GM21423 (cell line): ENCODE measurements around the gene DTX4.
"Not testable (repeated sequence)": the region's sequence is repeated elsewhere in the genome, so short reads cannot be mapped to it uniquely, and the experiment has no call there.

Experiments
- ATAC-seq: cut with Tn5 transposase; IDR thresholded peaks from one replicate; pipeline ENCODE4 v1.9.1; 2021; ENCODE audit warnings: mild to moderate bottlenecking, moderate library complexity; ENCODE audit not compliant: unreplicated experiment

Gene DTX4

GRCh38 chr11:59171508-59172322, at the start of gene DTX4:
Gene DTX4, plus strand, starts transcription at chr11:59172132. Its CDS starts 464 bp downstream, at chr11:59172596.
- peak; percentile 67 for ATAC-seq

GRCh38 chr11:59135648-59136461, 36.1 kb upstream of the DTX4 start:
- ATAC-seq, result peak; percentile 93

- not testable (repeated sequence) for ATAC-seq
Observed at GRCh38 chr11:59136551-59136950, 35.4 kb upstream of the DTX4 start.

GRCh38 chr11:59137190-59137589, 34.7 kb upstream of the DTX4 start:
- ATAC-seq, result no peak

DNA sequence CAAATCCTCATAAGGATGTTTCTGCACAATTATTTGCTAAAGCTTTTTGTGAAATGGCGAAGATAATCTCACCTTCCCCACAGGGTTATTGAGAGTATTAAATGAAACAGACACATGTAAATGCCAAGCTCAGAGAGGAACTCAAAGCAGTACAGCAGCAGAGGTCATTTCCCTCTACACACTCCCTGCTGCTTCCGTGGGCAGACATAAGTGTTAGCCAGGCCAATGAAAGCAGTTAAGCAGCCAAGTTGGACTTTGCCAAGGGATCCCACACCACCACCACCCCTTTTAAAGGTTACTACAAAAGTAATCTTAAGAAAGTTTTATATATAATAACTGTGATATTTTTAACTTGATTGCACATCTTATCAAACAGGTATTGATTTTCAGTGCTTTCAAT, 33.3 kb upstream of the DTX4 start:
- no peak for ATAC-seq

DNA sequence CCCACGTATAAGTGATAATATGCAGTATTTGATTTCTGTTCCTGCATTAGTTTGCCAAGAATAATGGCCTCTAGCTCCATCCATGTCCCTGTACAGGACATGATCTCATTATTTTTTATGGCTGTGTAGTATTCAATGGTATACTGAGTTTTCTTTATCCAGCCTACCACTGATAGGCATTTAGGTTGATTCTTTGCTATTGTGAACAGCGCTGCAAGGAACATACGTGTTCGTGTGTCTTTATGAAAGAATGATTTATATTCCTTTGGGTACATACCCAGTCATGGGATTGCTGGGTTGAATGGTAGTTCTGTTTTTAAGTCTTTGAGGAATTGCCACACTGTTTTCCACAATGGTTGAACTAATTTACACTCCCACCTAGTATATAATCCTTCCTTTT, 30.7 kb upstream of the DTX4 start:
- ATAC-seq, result no peak

- no peak for ATAC-seq
Observed at GRCh38 chr11:59141673-59142460, 30.1 kb upstream of the DTX4 start.

DNA sequence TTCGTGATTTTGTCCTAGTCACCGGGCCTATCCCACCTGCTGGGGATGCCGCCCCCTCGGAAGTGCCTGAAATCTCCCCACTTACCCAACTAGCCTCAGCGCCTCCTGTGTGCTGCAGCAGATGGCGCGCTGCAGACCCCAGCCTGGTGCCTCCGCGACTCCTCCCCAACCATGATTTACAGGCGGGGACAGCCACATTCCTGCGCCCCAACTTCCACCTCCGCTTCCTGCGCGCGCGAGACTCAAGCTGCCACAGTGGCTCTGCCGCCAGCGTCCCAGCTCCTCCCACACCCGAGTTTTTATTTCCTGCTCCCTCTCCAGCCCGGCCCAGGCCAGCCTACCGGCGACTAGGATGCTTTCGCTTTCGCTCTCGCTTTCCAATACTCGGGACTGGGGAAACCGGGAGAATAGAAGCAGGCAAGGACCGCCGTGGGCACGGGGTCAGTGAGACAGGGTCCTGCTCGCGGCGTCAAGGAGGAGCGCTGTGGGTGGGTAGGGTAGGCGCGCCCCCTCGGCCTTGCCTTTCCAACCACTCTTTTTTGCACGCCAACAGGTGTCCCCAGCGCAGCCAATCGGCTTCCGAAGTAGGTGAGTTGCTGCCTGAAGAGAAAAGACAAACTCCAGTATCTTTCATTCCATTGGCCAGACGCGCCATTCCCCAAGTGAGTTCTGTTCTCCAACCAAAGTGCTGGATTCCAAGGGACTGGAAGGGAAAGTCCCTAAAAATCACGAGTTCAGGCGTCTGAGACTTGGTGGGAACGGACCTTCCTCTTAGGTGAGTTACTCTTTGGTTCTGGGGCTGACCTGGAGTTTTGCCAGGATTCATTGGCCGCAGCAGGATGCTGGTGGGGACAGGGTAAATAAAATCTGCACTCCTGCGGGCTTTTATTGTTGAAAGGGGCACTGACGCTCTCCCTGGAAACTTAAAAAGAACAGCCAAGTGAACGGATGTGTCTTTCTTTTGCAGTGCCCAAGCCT, 29.1 kb upstream of the DTX4 start, which contains the start of gene FAM111A:
Gene FAM111A, plus strand, starts transcription at position 327 of the 978 bp plus-strand sequence. CDS start 6,017 bp downstream, outside the sequence.
- ATAC-seq, result peak; percentile 67

DNA sequence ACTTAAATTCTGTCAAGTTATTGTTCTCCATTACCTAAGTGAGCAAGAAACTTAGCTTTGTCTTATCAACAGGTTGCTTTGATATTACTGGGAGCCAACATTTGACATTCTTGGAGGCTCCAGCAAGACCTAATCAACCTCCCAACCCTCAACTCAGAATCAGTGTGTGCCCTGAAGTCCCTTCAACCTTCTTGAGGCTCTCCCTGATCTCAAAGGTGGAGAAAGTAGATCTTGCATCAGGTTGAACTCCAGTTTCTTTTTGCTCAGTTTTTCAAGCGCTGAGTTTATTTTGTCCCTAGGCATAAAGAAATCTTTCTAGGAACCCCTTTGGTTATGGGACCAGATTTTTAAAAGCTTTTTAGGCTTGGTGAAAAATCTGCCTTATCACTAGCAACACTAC, 27.8 kb upstream of the DTX4 start:
- no peak for ATAC-seq

GRCh38 chr11:59144579-59145345, 27.2 kb upstream of the DTX4 start:
- ATAC-seq, result peak; percentile 61

DNA sequence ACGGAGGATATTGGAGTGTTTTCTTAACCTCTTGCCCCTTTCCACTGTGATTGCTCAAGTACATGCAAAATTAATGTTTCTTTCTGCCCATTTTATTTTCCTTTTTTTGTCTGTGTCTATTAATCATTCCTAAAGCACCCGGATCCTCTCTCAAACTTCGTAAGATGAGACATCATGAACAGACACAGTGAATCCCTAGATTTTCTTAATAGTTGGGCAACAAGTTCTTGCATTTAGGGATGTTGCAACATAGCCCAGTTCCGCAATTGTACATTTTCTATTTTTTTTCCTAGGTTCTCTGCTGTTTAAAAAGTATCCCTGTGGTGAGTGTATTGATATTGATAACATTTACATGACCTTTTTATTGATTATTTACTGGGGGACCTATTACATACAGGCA, 26.4 kb upstream of the DTX4 start:
- no peak for ATAC-seq

DNA sequence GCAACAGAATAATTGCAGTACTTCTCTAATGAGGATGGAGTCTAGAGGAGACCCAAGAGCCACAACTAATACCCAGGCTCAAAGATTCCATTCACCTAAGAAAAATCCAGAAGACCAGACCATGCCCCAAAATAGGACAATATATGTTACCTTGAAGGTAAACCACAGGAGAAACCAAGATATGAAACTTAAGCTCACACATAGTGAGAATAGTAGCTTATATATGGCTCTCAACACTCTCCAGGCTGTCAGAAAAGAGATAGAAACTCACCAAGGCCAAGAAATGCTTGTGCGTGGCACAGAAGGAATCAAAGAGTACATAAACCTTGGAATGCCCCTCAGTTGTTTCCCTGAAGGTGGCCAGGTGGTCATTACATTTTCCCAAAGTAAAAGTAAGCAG, 20.2 kb upstream of the DTX4 start:
- peak; percentile 56 for ATAC-seq

DNA sequence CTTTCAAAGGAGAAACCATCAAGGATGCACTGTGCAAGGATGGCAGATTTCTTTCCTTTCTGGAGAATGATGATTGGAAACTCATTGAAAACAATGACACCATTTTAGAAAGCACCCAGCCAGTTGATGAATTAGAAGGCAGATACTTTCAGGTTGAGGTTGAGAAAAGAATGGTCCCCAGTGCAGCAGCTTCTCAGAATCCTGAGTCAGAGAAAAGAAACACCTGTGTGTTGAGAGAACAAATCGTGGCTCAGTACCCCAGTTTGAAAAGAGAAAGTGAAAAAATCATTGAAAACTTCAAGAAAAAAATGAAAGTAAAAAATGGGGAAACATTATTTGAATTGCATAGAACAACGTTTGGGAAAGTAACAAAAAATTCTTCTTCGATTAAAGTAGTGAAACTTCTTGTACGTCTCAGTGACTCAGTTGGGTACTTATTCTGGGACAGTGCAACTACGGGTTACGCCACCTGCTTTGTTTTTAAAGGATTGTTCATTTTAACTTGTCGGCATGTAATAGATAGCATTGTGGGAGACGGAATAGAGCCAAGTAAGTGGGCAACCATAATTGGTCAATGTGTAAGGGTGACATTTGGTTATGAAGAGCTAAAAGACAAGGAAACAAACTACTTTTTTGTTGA, 19.5 kb upstream of the DTX4 start:
- ATAC-seq, result peak; percentile 69

- no peak for ATAC-seq
Observed at GRCh38 chr11:59154610-59155009, 17.3 kb upstream of the DTX4 start.

DNA sequence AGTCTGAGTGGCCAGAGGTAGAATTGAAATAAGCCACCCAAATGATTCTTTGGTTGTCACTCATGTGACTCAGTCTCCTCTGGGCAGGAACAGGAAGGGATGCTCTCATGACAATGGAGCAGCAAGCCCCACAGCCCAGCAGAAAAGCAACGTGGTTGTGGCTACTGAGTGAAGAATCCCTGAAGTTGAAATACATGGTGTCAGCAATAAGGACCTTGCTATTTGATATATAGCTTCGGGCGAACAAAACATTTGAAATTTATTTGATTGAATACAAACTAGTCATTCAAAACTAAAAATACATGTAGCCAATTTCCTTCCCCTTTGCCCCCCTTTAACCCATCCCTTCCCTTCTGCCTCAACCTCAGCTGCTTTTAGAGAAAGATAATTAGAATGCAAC, 14.5 kb upstream of the DTX4 start:
- ATAC-seq, result no peak

DNA sequence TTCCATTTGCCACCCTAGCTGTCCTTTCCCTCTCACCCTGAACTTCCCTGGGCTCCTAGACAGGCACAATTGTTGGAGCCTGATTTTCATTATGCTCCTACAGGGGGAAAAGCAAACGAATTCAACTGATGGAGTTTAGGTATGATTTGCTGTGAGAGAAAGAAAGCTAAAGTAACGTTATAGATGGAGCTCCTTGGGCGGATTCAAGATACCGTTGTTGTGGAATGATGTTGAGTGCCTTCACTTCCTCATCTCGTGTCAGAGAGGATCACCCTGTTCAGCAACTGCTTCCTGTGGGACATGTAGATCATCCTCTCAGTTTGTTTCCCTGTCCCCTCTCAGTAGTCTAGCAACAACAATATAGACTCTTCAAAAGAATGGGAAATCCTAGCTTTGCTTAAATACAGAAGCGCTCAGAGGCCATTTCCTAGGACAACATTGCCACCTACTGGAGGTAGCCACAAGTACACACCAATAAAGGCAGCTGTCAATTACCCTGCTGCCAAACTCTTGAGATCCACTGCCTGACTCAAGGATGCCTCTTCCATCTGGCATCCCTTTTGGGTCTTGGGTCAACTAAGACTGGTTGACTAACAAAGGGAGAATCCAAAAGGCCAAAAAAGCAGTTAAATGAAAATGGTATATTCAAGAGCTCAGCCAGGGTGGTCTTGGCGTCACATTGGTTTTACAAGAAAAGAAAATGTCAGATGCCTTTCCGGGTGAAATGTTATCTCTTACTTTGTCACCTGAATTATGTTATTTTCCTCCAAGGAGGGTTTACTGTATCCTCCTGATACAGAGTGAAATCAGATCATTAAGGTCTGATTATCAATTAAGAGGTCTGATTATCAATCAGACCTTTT, 13.5 kb upstream of the DTX4 start:
- ATAC-seq, result peak; percentile 86

DNA sequence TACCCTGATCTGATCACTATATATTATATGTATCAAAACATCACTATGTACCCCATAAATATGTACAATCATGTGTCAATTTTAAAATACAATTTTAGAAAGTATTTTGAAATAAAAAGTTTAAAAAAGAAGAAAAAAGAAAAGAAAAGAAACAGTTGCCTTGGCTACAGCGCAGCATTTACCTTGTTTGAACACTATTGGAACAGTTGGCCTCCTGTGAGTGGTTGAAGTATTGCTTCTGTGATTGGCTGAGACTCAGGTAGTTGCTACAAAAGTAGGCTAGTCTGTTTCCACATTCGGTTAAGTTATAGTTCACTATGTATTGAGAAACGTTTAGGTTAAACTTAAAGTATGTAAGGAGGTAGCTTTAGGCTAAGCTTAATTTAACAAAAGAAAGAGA, 7.9 kb upstream of the DTX4 start:
- no peak for ATAC-seq
